ENCODE results near the gene CRACDL.

- TF ChIP-seq, protein P1, sequence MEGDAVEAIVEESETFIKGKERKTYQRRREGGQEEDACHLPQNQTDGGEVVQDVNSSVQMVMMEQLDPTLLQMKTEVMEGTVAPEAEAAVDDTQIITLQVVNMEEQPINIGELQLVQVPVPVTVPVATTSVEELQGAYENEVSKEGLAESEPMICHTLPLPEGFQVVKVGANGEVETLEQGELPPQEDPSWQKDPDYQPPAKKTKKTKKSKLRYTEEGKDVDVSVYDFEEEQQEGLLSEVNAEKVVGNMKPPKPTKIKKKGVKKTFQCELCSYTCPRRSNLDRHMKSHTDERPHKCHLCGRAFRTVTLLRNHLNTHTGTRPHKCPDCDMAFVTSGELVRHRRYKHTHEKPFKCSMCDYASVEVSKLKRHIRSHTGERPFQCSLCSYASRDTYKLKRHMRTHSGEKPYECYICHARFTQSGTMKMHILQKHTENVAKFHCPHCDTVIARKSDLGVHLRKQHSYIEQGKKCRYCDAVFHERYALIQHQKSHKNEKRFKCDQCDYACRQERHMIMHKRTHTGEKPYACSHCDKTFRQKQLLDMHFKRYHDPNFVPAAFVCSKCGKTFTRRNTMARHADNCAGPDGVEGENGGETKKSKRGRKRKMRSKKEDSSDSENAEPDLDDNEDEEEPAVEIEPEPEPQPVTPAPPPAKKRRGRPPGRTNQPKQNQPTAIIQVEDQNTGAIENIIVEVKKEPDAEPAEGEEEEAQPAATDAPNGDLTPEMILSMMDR (IDR thresholded peaks at IDR 0.05; ENCODE audit: low read depth, low read length, poor library complexity, severe bottlenecking) = no peak
- TF ChIP-seq EZH2phosphoT487 (IDR thresholded peaks at IDR 0.05; ENCODE audit: borderline replicate concordance, low read length) = no peak
These were observed 81.3 kb downstream of the CRACDL start for GRCh38 chr2:98854682-98855081.

Data from DOHH2 (cell line).